GM20431 (cell line): ENCODE measurements around the gene DLG2.
"Not testable (repeated sequence)": the region's sequence is repeated elsewhere in the genome, so short reads cannot be mapped to it uniquely, and the experiment has no call there.

ENCODE experiments used
- in situ Hi-C: fragments of 300-500 bp; cut with MseI, MboI; formaldehyde crosslinking; loops from one replicate; pipeline ENCODE4 v1.15.0; 2020; ENCODE audit warnings: low sequenced_read_pairs; ENCODE audit not compliant: unreplicated experiment

Gene DLG2

DNA sequence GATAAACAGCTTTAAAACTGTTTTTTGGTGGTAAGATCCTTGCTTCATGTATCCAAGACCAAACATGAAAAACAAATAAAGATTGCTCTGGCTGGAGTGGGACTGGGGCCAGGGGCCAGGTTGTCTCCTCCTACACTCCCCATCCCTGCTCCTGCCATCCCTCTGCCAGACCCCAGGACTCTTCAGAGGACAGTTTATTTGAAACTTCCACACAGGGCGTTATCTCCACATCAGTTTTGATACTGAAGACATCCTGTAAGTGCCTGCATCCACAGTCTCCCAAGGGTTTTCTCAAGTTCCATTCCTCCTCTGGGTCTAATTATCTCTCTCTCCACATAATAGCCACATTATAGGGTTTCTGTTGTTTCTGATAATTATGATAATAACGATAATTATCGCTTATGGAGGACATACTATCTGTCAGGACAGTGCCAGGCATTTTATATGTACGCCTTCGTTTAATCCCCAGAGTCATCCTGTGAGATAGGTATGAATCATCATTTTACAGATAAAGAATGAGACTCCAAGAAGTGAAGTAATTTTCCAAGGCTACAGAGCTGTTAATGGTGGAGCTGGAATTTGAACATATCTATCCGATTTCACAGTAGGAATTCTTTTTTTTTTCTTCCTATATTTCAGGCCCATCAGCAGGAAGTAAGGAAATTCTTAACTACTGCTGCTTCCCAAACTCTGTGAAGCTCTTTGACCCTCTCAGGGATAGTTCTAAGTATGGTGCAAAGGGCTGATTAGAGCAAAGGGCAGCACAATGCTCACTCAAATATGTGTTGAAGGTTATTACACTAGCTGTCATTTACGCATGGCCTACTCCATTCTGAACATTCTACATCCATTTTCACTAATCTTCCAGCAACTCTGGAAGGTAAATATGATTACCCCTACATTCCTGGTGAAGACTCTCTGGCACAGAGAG, 1852.9 kb downstream of the DLG2 start:
- in situ Hi-C loops: no loop called here

DNA sequence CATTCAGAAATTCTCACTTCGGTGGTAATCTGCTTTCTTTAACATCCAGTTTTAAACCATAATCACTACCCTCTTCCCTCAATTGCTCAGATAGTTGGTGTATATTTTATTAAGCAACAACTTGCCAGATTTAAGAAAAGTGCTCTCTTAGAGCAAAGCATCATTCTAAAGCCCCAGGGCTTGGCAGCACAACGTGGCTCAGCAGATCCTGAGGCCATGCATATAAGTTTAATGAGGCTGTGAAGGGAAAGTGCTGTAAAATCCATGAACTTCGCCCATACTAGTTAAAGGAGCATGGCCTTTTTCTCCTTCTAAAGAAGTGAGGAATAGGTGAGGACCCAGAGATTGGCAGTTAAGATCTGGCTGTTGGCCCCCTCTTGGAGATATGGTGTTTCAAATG, 1858.7 kb downstream of the DLG2 start:
- in situ Hi-C loops: no loop called here

DNA sequence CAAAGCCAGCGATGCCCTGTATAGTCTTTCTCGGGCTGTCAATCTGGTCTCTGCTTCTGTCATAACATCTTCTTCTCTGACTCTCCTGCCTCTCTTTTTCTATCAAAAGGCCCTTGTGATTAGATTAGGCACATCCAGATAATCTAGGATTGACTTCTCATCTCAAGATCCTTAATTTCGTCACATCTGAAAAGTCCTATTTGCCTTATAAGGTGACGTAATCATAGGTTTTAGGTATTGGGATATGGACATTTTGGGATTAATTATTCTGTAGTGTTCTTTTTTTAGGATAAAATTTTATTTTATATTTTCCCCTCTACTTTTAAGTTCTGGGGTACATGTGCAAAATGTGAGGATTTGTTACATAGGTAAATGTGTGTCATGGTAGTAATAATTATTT, 1860.2 kb downstream of the DLG2 start:
- in situ Hi-C loops: no loop called here

DNA sequence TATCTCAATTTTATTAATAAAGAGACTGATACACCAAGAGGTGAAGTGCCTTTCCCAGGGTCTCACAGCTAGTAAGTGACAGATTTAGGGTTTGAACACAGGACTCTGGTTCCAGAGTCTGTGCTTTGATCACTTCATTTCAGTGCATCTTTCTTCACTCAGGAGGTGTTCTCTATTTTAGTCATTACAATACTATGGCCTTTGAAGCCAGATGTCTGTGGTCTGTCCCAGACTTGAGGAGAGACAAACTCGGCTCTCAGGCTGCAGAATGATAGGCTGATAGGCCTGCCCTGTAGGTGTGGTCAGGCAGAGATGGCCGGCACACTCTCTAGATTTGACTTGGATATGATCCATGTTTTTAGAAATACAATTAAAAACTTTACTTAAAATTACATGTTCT, 1862.5 kb downstream of the DLG2 start:
- in situ Hi-C loops: no loop called here

DNA sequence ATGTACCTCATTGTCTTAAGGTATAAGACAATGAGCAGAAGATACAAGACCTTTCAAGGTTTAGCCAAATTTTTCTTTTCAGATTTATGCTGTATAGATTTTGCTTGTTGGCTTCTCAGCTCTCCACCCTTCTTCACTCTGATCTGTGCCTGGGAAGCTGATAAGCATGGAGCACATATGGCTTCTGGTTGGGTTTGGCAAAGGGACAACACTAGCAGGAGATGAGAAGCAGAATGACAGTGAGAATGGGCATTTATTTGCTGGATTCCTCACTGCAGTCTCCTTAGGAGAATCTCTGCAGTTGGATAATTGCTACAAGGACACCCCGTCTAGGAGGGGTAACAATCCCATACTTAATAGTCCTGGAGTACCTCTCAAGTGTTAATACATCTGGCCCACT, 1866.2 kb downstream of the DLG2 start:
- in situ Hi-C loops: no loop called here

DNA sequence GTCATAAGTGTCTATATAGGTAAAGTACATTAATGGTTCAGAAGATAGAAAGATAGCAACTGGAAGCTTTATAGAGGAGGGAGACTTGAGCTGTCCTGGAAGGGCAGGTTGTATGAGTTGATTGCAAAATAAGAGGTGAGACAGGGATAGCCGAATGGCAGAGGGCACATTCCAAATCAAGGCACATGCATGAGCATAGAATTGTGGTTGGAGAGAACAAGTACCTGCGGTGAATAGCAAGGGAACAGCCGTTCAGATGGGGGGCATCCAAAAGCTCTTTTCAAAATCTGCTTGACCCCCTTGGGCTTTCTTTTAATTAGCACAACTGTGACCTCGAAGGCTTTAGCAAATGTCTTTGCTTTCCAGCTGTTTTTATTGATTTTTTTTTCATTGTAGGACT, 1868.0 kb downstream of the DLG2 start:
- in situ Hi-C loops: no loop called here

DNA sequence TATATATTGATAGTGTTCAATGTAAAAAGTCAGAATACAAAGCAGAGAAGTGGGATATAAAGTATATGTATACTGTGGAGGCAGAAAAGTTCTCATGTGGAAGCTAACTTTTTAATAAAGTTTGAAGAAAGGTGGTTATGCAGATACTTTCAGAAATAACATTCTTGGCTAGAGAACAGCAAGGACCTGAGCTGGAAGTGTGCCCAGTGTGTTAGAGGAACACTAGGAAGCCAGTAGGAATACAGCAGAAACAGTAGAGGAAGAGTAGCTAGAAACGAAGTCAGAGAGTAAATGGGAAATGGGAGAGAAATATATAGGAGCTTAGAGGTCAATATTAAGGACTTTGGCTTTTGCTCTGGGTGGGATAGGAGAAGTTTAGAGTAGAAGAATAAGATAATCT, 1876.1 kb downstream of the DLG2 start:
- in situ Hi-C loops: no loop called here

DNA sequence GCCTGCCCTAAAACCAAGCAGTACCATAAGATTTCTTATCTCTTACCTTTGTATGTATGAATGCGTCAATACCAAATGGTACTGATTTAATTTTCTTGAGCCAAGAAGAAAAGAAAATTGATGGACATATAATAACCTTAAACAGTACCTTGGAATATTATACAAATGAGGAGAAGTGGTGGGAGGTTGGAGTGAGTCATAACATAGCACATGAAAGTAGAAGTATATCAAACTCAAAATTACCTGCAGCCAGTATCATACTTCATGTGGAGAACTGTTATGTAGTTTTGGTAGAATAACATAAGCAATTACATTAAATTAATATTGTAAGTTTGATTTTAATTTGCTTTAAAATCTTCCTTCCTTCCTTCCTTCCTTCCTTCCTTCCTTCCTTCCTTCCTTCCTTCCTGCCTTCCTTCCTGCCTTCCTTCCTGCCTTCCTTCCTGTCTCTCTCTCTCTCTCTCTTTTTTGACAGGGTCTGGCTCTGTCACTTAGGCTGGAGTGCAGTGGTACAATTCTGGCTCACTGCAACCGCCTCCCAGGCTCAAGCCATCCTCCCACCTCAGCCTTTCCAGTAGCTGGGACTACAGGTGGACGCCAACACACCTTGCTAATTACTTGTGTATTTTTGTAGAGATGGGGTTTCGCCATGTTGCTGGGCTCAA, 1880.1 kb downstream of the DLG2 start:
- in situ Hi-C loops: no loop called here

DNA sequence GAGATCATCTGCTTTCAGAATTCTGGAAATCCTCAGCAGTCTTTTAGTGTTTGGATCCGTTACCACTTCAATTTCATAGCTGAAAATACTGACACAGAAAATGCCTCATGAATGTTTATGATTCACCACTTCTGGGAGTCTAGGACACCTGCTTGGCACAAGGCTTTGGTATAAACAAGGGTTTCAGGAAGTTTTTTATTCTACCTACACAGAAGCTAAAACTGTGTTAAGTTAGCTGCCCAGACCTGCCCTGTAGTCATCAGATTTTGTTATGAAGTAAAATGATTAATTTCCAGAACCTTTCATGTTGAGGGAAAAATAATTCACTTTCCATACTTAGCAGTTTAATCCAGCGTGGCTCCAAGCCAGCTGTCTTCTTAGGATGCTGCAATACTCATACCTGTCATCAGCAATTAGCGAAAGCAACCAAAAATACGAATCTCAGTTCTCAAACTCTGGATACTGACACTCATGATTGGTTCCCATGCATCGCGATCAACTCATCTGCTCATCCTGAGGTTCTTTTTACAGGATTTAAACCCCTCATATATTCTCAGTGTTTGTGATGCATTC, 1882.4 kb downstream of the DLG2 start:
- in situ Hi-C loops: no loop called here

DNA sequence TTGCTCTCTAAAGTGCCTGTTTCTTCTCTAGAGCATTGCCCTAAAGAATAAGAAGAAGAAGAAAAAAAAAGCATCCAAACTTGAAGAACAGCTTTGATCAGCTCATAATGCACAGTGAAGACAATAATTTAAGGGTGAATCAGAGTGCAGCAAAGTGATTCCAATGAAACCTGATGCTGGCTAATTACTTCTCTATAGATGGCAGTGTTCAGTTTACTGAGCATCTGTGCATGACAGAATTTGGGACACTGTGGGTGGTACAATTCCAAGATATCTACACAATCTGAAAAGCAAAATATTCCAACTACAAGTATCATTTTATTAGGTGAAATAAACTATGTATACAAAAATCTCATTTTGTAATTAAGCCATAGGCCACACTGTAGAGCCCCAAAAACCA, 1890.5 kb downstream of the DLG2 start:
- in situ Hi-C loops: no loop called here

DNA sequence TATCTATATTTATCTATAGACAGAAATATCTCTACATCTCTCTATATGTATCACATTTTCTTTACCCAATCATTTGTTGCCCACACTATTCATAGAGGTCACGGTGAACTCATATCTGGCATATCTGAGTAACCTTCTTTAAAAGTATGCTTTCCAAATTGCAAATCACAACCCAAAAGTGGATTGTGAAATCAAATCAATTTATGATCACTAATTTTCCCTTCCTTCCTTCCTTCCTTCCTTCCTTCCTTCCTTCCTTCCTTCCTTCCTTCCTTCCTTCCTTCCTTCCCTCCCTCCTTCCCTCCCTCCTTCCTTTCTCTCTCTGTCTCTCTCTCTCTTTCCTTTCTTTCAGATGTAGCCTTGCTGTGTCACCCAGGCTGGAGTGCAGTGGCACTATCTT, 1893.0 kb downstream of the DLG2 start:
- in situ Hi-C loops: no loop called here

DNA sequence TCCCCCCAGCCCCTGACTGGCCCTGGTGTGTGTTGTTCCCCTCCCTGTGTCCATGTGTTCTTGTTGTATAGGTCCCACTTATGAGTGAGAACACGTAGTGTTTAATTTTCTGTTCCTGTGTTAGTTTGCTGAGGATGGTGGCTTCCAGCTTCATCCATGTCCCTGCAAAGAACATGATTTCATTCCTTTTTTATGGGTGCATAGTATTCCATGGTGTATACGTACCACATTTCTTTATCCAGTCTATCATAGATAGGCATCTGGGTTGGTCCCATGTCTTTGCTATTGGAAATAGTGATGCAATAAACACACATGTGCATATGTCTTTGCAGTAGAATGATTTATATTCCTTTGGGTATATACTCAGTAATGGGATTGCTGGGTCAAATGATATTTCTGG, 1895.9 kb downstream of the DLG2 start:
- in situ Hi-C loops: not testable (repeated sequence)

DNA sequence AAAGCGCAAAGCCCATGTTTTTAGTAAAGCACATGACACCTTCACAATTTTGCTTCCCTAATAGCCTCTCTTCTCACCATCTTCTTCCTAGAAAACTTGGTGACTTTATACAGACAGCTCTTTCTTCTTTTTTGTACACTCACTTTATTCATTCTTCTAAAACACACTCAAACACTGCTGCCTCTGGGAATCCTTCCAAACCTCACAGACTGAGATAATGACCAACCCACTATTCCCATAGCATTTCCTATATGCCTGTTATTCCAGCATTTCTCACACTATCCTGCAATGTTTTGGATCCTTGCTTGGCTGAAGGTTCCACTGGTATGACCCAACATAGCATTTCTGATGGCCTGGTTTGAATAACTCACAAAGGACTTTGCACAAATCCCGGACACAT, 1898.9 kb downstream of the DLG2 start:
- in situ Hi-C loops: no loop called here

DNA sequence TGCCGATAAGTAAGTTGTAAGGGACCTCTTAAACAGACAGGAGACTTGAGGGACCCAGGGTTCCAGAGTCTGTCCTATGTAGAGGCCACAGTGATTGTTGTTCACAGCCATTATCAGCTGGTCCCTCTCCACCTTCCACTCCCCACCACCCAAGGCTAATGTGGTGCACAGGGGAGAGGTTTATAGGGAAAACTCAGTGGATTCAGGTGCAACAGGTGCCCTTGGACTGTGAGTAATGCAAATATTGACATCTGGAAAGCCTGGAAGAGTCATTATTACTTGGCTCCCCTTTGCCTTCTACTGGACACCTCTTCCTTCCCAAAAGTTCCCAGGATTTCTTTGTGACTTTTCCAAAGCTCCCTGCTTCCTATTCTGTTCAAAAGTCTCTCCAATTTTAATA, 1899.9 kb downstream of the DLG2 start:
- in situ Hi-C loops: no loop called here

DNA sequence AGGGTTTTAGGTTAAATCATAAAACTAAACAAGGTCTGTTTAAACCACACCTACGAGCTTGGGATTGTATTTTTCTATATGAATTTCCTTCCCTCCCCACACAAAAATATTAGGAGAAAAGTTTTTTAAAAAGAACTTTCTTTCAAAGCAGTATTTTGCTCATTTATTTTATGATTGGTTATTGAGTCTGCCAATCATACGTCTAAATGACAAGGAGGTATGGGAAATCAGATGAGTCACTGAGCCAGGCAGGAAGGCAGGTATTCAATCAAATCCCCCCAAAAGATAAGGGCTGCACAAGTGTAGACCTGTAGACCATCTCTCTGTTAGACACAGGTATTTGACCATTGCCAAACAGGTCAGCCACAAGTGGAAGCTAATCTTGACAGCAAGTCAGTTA, 1900.8 kb downstream of the DLG2 start:
- in situ Hi-C loops: no loop called here

DNA sequence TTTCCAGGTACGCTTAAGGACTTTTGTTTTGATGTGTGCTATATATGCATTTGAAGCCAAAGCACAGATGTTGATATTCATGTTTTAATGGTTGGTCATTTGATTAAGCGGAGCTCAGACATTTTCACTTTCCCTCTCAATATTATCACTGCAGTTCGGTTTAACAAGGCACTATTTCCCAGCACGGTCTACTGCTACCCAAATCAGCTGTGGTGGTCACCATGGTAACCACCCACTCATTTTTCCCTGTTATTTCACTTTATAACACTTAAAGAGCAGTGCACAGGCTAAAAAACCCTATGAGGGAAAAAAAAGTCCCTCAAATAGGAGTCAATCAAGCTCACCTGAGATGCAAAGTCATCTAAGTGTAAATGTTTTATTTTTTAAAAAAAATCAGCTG, 1901.4 kb downstream of the DLG2 start:
- in situ Hi-C loops: no loop called here

DNA sequence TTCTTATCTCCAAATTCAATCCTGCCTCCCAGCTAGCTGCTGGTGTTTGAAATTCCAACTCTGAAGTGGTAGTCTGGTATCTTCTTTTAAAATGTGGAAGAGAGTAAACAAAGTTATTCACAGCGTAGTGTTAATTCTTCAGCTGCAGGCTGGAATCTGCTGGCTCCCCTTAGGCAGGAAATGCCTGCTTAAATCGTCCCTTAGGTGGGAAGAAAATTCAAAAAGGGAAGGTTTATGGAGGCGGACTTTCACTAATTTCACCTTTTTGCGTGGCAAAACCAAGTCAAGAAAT, 1901.9 kb downstream of the DLG2 start:
- in situ Hi-C loops: no loop called here

DNA sequence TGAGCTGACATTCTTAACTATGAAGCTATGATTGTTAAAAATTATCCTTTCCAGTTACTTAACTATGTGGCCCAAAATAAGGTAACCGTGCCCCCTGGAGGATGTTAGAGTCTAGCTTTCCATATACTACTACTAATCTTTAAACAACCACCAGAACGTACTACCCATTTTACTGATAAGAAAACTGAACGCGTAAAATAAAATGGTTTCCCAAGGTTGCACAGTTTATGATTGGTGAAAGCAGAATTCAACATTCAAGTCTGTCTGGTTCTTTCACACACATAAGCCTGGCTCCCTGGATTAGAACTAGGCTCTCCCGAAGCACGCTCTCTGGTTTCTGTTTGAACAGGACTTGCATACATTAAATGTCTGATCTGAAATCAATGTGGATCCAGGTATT, 1903.1 kb downstream of the DLG2 start:
- in situ Hi-C loops: no loop called here

DNA sequence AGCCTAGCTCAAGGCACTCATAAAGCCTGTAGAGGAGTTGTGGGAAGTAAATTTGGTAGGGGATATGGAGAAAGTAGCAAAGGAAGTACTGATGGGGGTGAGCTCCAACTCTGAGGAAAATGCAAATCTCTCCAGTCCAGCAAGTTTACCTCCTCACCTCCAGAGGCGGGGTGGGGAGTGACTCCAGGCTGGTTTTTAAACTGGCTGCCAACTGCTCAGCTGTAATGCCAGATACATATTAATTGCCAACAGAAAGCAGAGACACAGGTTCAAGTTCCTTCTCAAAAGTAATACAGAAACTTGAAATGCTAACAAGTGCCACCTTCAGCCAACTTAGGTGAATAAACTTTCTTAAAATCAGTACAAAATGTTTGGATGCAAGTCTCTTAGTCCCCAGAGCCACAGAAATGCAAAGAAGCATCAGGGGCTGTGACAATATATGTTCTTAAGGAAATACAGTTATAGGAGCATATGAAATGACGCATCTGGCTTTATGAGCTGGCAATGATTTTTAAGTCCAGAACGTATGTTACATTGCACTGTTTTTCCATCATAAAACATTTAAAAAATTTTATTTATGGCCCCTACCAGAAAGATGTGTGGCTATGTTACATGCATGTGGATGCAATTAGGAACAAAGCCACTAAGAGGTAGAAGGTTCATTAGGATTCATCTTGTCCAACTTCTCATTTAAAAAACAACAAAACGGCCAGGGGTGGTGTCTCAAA, 1904.6 kb downstream of the DLG2 start:
- in situ Hi-C loops: no loop called here

DNA sequence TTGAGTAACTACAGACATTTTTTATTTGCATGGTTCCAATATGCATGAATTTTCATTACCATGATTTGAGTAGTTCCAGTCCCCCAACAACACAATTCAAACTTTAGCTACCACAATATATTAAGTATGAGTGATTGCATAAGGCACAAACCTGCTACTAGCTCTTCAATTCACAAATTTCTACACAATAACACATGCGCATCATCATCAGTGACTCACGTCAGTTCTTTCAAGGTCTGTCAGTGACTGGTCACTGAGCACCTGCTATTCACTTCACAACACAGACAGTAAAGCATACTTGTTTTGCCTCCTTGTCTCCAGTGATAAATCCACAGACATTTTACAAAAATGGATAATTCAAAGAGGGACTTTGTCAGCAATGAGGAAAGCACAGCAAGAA, 1905.9 kb downstream of the DLG2 start:
- in situ Hi-C loops: no loop called here

DNA sequence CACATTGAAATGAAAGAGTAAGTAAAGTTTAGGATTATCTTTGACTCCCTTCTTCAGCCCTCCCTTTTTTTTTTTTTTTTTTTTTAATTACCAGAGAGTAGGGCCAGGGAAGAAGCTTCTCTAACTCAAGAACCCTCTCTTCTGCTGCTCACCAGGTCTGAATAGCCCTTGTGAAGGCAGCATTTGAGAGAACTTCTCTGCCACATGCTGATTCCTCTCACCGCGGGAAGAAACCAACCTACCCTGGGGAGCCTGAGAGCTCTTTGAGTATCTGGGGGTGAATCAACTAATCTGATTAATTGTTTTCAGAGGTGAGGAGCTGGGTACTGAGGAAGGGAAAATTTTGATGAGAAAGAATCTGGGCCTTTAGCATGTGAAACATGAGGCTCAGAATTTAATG, 1906.5 kb downstream of the DLG2 start:
- in situ Hi-C loops: no loop called here
